ENCODE results near the gene NDUFS3. TPM values are rescaled to one million over a fixed set of nuclear protein-coding genes. Genes with fewer than 3 reads are reported as not detected.

Gene NDUFS3
- total RNA-seq, 1 donor from 2014 or later: 106 TPM

GRCh38 chr11:47589118-47589517 lies 10.2 kb downstream of the NDUFS3 start:
- intact Hi-C loops (cut with micrococcal nuclease): no loop called here

GRCh38 chr11:47589584-47589976 lies 10.7 kb downstream of the NDUFS3 start:
- intact Hi-C loops (cut with micrococcal nuclease): no loop called here

- intact Hi-C loops (cut with micrococcal nuclease): no loop called here
Measured at GRCh38 chr11:47589977-47590861, 11.3 kb downstream of the NDUFS3 start.

- intact Hi-C loops (cut with micrococcal nuclease): no loop called here
Measured at GRCh38 chr11:47591764-47592163, 12.9 kb downstream of the NDUFS3 start.

GRCh38 chr11:47592251-47592650 lies 13.4 kb downstream of the NDUFS3 start:
- intact Hi-C loops (cut with micrococcal nuclease): no loop called here

- intact Hi-C loops (cut with micrococcal nuclease): no loop called here
Measured at GRCh38 chr11:47592970-47593369, 14.1 kb downstream of the NDUFS3 start.

- intact Hi-C loops (cut with micrococcal nuclease): no loop called here
Measured at GRCh38 chr11:47593492-47593933, 14.6 kb downstream of the NDUFS3 start.

- intact Hi-C loops (cut with micrococcal nuclease): no loop called here
Measured at GRCh38 chr11:47593934-47594855, 15.3 kb downstream of the NDUFS3 start, which contains the start of gene C1QTNF4. TSS of gene C1QTNF4 (minus strand) at chr11:47594411. CDS start at chr11:47590810, 3,601 bp downstream.

GRCh38 chr11:47595029-47595428 lies 16.2 kb downstream of the NDUFS3 start:
- intact Hi-C loops (cut with micrococcal nuclease): no loop called here

- intact Hi-C loops (cut with micrococcal nuclease): no loop called here
Measured at GRCh38 chr11:47595967-47596366, 17.1 kb downstream of the NDUFS3 start.

- intact Hi-C loops (cut with micrococcal nuclease): no loop called here
Measured at GRCh38 chr11:47599902-47600301, 21.0 kb downstream of the NDUFS3 start.

- intact Hi-C loops (cut with micrococcal nuclease): no loop called here
Measured at GRCh38 chr11:47603295-47603694, 24.4 kb downstream of the NDUFS3 start.

- intact Hi-C loops (cut with micrococcal nuclease): no loop called here
Measured at GRCh38 chr11:47605921-47606320, 27.0 kb downstream of the NDUFS3 start.

- intact Hi-C loops (cut with micrococcal nuclease): no loop called here
Measured at GRCh38 chr11:47606731-47607130, 27.9 kb downstream of the NDUFS3 start.

GRCh38 chr11:47607380-47607779 lies 28.5 kb downstream of the NDUFS3 start:
- intact Hi-C loops (cut with micrococcal nuclease): no loop called here

- intact Hi-C loops (cut with micrococcal nuclease): no loop called here
Measured at GRCh38 chr11:47609675-47610074, 30.8 kb downstream of the NDUFS3 start.

- intact Hi-C loops (cut with micrococcal nuclease): no loop called here
Measured at GRCh38 chr11:47611348-47611794, 32.5 kb downstream of the NDUFS3 start.

GRCh38 chr11:47615249-47615648 lies 36.4 kb downstream of the NDUFS3 start:
- intact Hi-C loops (cut with micrococcal nuclease): loop anchor here (5.0 kb wide), 1 partner anchor 243 kb away; no protein-coding TSS in a partner anchor

GRCh38 chr11:47616726-47617416 lies 38.0 kb downstream of the NDUFS3 start:
- intact Hi-C loops (cut with micrococcal nuclease): loop anchor here (5.0 kb wide), 1 partner anchor 245 kb away; no protein-coding TSS in a partner anchor

GRCh38 chr11:47617417-47617809 lies 38.5 kb downstream of the NDUFS3 start:
- intact Hi-C loops (cut with micrococcal nuclease): loop anchor here (5.0 kb wide), 1 partner anchor 245 kb away; no protein-coding TSS in a partner anchor

- intact Hi-C loops (cut with micrococcal nuclease): no loop called here
Measured at GRCh38 chr11:47620836-47621378, 42.0 kb downstream of the NDUFS3 start.

Measured in T-helper 1 cell treated with Interleukin-12 subunit alpha and Interleukin-12 subunit beta and Interleukin-4 antibody, amounts not matched to agents 30 ng/mL and 1 ng/mL, for 36 hours (primary cell).